ENCODE results near the gene PLPPR3. TPM values are rescaled to one million over a fixed set of nuclear protein-coding genes. Genes with fewer than 3 reads are reported as not detected.

Gene PLPPR3
- total and polyA plus RNA-seq, 4 donors, result 3.1 TPM; not detected in 3

GRCh38 chr19:827314-827709 lies 5.6 kb upstream of the PLPPR3 start:
- no peaks in the 10 kb centered on the region for H3K9me3 ChIP-seq (ENCODE audit: control insufficient read depth in 4 of 4, low read length in 3 of 4)
- no peak for TF ChIP-seq ZBTB33 (IDR thresholded peaks at IDR 0.05)
- no peak for TF ChIP-seq HNF4A (conservative IDR thresholded peaks at IDR 0.05)
- no peak for TF ChIP-seq TAF1 (conservative IDR thresholded peaks at IDR 0.05)
- no peak for TF ChIP-seq NR2F2 (IDR thresholded peaks at IDR 0.05)
- TF ChIP-seq FOXA2 (IDR thresholded peaks at IDR 0.05), result no peak
- no peak for TF ChIP-seq FOXA1 (IDR thresholded peaks at IDR 0.05)
- no peak for TF ChIP-seq GABPA (IDR thresholded peaks at IDR 0.05 in 1 of 2, conservative IDR thresholded peaks at IDR 0.05 in 1 of 2)
- no peak for TF ChIP-seq MAX (IDR thresholded peaks at IDR 0.05)
- TF ChIP-seq CTCF (IDR thresholded peaks at IDR 0.05; ENCODE audit: low read depth, low read length, missing input control), result no peak
- TF ChIP-seq RXRA (IDR thresholded peaks at IDR 0.05), result no peak
- TF ChIP-seq ATF3 (IDR thresholded peaks at IDR 0.05), result no peak
- TF ChIP-seq EGR1 (IDR thresholded peaks at IDR 0.05; ENCODE audit: low read depth in 2 of 2), result no peak
- no peak for TF ChIP-seq SP1 (IDR thresholded peaks at IDR 0.05)
- TF ChIP-seq REST (IDR thresholded peaks at IDR 0.05), result no peak
- no peak for TF ChIP-seq YY1 (IDR thresholded peaks at IDR 0.05)
- TF ChIP-seq HNF4G (IDR thresholded peaks at IDR 0.05), result no peak
- no peak for TF ChIP-seq RAD21 (IDR thresholded peaks at IDR 0.05)
- TF ChIP-seq JUND (IDR thresholded peaks at IDR 0.05), result no peak
- no peaks in the 10 kb centered on the region for H3K36me3 ChIP-seq (ENCODE audit: control insufficient read depth in 4 of 4, insufficient read depth in 3 of 4, low read depth in 1 of 4, low read length in 3 of 4)
- peaks cover 0 to 1% (median 0%) of the 10 kb centered on the region in 4 donors for H3K4me1 ChIP-seq (ENCODE audit: control insufficient read depth in 4 of 4, insufficient read depth in 4 of 4, low read length in 3 of 4)
- no peak overlapping the region for H3K4me3 ChIP-seq (ENCODE audit: low read depth in 1 of 3, low read length in 3 of 3)
- peaks cover 0 to 4% (median 1%) of the 10 kb centered on the region in 4 donors for H3K27me3 ChIP-seq (ENCODE audit: control insufficient read depth in 4 of 4, insufficient read depth in 4 of 4, low read length in 3 of 4)
- no peak overlapping the region for H3K9ac ChIP-seq (ENCODE audit: low read depth in 1 of 2, low read length in 2 of 2)
- DNase-seq (ENCODE audit: low spot score), result no peak
- H3K27ac ChIP-seq (ENCODE audit: low read depth in 1 of 2, low read length in 2 of 2), result no peak overlapping the region
- WGBS, result 85% methylated on average over 11 of the region's 11 CpGs
